ENCODE results near the gene MFF. TPM values are rescaled to one million over a fixed set of nuclear protein-coding genes. Genes with fewer than 3 reads are reported as not detected.

MFF gene
- total RNA-seq, 1 experiment from 2014 or later: 83.3 TPM

DNA sequence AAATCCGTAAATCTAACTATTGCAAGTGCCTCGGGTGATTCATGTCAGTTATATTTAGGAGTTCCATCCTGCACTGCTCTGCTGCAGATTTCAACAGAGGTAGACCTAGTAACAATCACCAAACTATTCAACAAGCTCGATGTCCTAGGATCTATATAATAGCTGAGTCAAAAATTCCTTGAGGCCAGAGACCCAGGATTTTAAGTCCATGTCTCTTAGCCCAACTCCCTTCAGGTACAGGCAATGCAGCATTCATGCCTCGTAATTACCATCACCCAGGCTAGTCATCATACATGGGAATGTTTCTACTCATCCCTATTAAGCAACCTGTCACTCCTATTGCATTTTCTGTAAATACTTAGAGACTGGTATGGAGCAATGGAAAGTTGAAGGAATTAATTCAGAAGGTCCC lies 53.3 kb downstream of the MFF start:
- Histone ChIP-seq H2BK5ac (ENCODE audit: insufficient read length, low read length) (no peak overlapping the region), H2BK120ac (ENCODE audit: low read depth, low read length, poor library complexity, severe bottlenecking) (no peak overlapping the region), H4K91ac (ENCODE audit: insufficient read length, low read depth, low read length) (no peak overlapping the region), H3K23ac (ENCODE audit: insufficient read length, low read depth, low read length) (no peak overlapping the region), H3K23me2 (ENCODE audit: insufficient read length, low read depth, low read length, poor library complexity, severe bottlenecking) (no peaks in the 10 kb centered on the region), H3K4ac (ENCODE audit: low read depth, low read length) (no peak overlapping the region), H3K4me2 (ENCODE audit: insufficient read depth, insufficient read length, low read length) (no peak overlapping the region), H2AK5ac (ENCODE audit: insufficient read length, low read length) (no peak overlapping the region), H2BK20ac (ENCODE audit: low read depth, low read length, poor library complexity, severe bottlenecking) (no peak overlapping the region), H3K14ac (ENCODE audit: insufficient read depth, low read length) (no peak overlapping the region), H3K9ac (ENCODE audit: extremely low read depth, insufficient read length, low read length) (no peak overlapping the region), H3K4me1 (ENCODE audit: insufficient read depth, low read length) (no peaks in the 10 kb centered on the region), H4K8ac (replicated peaks; ENCODE audit: insufficient read length, low read depth, low read length) (no peak overlapping the region), H2BK12ac (ENCODE audit: insufficient read length, low read depth, low read length) (no peak overlapping the region), H4K20me1 (ENCODE audit: control insufficient read depth, insufficient read depth, insufficient read length) (no peaks in the 10 kb centered on the region), H3K79me2 (ENCODE audit: insufficient read depth, low read length) (no peaks in the 10 kb centered on the region), H2AFZ (ENCODE audit: low read length) (no peak overlapping the region), H3K18ac (ENCODE audit: insufficient read length, low read depth, low read length) (no peak overlapping the region), H2BK15ac (ENCODE audit: low read depth, low read length) (no peak overlapping the region), H3T11ph (ENCODE audit: low read length) (no peak overlapping the region), H3K79me1 (ENCODE audit: insufficient read depth, low read depth, low read length, poor library complexity, severe bottlenecking) (no peaks in the 10 kb centered on the region), H4K5ac (ENCODE audit: insufficient read length, low read depth, low read length) (no peak overlapping the region), H3K9me3 (ENCODE audit: control insufficient read depth, low read depth, low read length) (no peaks in the 10 kb centered on the region), H3K56ac (ENCODE audit: insufficient read length, low read depth, low read length) (no peak overlapping the region), H3K27me3 (ENCODE audit: insufficient read depth, low read length) (no peaks in the 10 kb centered on the region), H3K27ac (ENCODE audit: insufficient read length, low read depth, low read length) (no peak overlapping the region)
- WGBS (ENCODE audit: extremely low coverage, insufficient read length, low lambda C conversion rate): no CpG with 5 or more reads among the region's 4 CpGs
- TF ChIP-seq, protein P1, sequence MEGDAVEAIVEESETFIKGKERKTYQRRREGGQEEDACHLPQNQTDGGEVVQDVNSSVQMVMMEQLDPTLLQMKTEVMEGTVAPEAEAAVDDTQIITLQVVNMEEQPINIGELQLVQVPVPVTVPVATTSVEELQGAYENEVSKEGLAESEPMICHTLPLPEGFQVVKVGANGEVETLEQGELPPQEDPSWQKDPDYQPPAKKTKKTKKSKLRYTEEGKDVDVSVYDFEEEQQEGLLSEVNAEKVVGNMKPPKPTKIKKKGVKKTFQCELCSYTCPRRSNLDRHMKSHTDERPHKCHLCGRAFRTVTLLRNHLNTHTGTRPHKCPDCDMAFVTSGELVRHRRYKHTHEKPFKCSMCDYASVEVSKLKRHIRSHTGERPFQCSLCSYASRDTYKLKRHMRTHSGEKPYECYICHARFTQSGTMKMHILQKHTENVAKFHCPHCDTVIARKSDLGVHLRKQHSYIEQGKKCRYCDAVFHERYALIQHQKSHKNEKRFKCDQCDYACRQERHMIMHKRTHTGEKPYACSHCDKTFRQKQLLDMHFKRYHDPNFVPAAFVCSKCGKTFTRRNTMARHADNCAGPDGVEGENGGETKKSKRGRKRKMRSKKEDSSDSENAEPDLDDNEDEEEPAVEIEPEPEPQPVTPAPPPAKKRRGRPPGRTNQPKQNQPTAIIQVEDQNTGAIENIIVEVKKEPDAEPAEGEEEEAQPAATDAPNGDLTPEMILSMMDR (conservative IDR thresholded peaks at IDR 0.05): no peak
- DNase-seq: no peak
- Mint-ChIP-seq H3K36me3 (ENCODE audit: insufficient read depth in 1 of 3, low read depth in 3 of 3) (no peaks in the 10 kb centered on the region), H3K4me1 (peaks cover 10 to 12% of the 10 kb centered on the region in 2 experiments), H3K27me3 (ENCODE audit: low read depth) (no peaks in the 10 kb centered on the region), H3K9me3 (no peaks in the 10 kb centered on the region), H3K4me3 (no peak overlapping the region), H3K27ac (no peak overlapping the region; a peak in 1 of 7 replicates)
